Left forelimb (tissue), 1 donor: Measurements from ENCODE around the gene ACSM4.
"Not testable (repeated sequence)": the region's sequence is repeated elsewhere in the genome, so short reads cannot be mapped to it uniquely, and the experiment has no call there.

Source experiments
- DNase-seq: peaks from one replicate; pipeline ENCODE4 v3.0.0-alpha.2; 2018; ENCODE audit warnings: low spot score

ACSM4 gene, protein sequence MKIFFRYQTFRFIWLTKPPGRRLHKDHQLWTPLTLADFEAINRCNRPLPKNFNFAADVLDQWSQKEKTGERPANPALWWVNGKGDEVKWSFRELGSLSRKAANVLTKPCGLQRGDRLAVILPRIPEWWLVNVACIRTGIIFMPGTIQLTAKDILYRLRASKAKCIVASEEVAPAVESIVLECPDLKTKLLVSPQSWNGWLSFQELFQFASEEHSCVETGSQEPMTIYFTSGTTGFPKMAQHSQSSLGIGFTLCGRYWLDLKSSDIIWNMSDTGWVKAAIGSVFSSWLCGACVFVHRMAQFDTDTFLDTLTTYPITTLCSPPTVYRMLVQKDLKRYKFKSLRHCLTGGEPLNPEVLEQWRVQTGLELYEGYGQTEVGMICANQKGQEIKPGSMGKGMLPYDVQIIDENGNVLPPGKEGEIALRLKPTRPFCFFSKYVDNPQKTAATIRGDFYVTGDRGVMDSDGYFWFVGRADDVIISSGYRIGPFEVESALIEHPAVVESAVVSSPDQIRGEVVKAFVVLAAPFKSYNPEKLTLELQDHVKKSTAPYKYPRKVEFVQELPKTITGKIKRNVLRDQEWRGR

DNA sequence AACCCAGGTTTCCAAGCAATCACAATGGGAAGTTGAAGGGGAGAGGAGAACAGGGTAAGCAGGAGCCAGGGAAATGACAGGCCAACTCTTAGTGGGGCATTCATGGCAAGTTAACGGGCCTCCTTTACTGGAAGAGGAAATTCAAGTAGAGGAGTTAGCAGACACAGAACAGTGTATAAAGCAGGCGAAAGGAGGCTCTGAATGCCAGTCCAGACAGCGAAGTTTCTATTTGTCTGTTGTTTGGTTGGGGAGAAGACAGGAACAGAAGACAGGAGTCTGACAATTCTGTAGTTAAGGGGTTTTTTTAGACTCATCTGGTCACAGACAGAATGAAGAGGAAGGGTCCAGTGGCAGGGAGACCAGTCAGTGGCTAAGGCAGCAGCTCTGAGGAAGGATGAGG is at the start of gene ACSM4:
Gene ACSM4 (plus strand): TSS at position 301 of the 400 bp plus-strand sequence. CDS start 260 bp downstream, outside the sequence.
- DNase-seq = no peak

DNA sequence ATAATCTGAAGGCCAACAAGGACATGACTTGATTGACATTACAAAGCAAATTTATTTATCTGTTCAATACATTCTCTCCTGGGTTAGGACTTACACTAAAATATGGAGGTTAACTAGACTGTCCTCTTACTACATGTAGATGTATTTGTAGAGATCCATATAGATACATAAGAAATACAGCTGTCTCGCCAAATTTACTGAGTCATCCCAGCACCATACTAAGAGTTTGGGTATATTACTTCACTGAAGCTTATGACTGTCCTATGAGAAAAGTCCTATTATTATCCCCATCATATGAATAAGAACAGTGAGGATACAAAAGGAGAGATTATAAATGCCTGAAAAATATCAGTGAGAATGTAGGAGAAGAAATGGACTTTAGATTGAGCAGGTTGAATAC is 44.8 kb upstream of the ACSM4 start:
- DNase-seq = no peak

DNA sequence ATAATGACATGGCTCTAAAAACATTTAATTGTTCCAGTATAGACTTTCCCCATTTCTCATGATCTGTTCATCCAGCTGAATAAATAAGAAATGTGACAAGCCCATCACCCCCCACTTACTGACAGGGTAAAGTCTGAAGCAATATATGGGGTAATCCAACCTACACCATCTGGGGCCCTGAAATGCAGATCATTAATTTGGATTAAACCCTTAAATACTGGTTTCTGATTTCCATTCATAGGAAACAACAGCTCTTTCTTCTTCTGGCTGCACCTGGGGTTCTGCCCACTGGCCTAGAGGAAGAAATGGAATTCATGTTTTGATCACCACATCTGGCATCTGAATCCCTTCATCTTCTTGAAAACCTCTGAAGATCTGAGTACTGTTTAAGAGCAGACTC is 39.3 kb upstream of the ACSM4 start:
- no peak for DNase-seq

DNA sequence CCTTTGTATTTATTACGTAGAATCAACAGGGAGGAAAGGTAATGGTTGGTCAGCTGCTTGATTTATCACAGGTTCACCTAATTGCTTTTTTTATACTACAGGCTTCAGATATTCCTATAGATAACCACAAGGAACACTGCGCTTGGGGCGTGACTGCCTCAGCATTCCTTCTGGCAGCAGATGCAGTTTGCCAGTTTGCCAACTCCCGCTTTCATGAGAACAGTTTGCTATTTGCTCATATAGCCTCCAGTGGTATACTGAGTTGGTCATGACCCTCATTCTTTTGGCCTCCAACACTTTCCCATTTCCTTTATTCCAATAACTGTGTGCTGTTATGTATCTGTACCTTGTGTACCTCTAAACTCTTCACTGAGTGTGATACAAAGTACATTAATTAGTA is 38.6 kb upstream of the ACSM4 start:
- DNase-seq = no peak

DNA sequence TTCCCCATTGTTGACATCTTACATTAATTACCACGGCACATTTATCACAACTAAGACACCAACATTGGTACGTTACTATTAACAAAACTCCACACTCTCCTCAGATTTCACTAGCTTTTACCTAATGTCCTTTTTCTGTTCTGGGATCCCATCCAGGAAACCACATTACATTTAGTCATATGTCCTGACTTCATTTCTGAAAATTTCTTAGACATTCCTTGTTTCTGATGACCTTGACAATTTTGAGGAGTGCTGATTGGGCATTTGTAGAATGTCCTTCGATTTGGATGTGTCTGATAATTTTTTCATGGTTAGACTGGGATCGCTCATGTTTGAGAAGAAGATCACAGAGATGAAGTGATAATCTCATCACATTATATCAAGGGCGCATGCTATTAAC is 34.6 kb upstream of the ACSM4 start:
- DNase-seq = no peak

DNA sequence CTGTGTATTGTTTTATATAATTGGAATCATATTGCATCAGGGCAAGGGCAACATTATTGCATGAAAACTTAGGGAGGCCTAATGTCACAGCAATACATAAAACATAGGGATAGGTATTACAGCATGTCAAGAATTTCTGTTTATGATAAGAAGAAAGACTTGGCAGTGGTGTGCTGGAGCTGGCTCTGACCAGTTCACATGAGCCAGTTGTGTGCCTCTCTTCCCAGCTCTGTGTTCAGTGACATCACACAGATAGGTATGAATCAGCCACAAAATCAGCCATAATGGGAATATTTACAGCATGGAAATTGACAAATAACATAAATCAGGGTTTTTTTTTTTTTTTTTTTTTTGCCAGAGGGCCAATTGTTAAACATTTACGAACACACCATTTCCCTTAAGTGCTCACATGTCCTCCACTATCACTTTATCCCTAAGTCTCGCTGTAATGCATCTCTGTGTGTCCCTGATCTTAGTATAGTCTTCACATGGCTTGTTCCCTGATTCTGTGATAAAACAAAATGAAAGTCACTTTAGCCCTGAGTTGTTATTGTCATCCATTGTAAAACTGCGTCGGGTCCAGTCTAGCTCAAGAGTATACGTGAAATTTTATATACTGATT is 31.9 kb upstream of the ACSM4 start:
- no peak for DNase-seq

DNA sequence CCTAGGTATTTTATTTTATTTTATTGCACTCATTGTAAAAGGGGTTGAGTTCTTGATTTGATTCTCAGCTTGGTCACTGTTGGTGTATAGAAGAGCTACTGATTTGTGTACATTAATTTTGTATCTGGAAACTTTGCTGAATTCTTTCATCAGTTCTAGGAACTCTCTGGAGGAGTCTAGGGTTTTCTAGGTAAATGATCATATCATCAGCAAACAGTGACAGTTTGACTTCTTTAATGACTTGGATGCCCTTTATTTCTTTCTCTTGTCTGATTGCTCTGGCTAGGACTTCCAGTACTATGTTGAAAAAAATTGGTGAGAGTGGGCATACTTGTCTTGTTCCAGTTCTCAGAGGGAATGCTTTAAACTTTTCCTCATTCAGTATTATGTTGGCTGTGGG is 28.4 kb upstream of the ACSM4 start:
- DNase-seq = not testable (repeated sequence)

DNA sequence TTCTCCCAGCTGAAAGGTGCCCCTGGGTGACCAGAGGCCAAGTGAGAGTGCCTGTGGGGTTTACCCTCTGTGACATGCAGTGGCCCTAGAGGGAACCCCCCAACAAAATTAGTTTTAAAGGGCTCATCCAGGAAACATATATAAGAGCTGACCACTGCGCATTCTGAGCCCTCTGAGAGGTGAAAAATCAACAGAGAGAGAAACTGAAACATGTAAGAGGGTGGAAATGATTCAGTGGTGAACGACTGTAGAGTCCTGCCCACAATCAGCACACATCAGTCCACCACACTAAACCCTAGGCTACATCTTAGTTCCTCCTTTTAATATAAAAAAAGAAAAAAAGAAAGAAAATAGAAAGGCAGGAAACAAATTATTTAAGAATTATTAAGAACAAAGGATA is 21.0 kb upstream of the ACSM4 start:
- no peak for DNase-seq

DNA sequence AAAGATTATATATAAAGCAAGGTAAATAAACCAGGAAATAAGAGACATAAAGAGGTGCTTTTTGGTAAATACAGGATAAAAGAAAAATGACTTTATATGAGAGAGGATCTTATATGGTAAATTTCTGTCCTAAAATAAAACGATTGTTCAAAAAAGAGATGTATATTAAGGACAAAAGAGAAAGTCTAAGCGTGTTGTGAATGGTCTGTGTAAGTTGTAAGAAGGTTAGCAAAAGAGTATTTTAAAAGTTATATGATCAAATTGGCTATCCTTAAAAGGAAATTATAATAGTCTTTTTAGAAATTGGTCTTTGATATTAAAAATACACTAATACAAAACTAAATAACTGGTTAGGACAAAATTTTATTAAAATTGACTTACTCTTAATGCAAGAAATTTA is 14.1 kb upstream of the ACSM4 start:
- no peak for DNase-seq

DNA sequence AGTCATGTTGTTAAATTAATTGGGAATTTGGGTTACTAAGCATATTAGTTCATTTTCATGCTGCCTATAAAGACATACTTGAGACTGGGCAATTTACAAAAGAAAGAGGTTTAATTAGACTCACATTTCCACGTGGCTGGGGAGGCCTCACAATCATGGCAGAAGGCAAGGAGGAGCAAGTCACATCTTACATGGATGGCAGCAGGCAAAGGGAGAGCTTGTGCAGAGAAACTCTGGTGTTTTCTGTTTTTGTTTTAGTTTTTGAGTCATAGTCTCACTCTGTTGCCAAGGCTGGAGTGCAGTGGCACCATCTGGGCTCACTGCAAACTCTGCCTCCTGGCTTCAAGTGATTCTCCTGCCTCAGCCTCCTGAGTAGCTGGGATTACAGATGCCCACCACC is 13.3 kb upstream of the ACSM4 start:
- DNase-seq = not testable (repeated sequence)

DNA sequence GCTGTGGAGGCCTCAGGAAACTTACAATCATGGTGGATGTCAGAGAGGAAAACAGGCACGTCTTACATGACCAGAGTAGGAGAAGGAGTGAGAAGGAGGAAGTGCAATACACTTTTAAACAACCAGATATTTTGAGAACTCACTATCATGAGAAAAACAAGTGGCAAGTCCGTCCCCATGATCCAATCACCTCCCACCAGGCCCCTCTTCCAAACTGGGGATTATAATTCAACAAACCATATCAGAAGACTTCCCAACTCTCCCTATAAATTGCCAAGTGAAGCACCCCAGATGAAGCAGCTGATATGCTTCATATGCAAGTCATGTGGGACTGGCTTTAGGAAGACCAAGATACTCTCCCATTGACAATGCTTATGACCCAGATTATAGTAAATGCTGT is 11.6 kb upstream of the ACSM4 start:
- no peak for DNase-seq

DNA sequence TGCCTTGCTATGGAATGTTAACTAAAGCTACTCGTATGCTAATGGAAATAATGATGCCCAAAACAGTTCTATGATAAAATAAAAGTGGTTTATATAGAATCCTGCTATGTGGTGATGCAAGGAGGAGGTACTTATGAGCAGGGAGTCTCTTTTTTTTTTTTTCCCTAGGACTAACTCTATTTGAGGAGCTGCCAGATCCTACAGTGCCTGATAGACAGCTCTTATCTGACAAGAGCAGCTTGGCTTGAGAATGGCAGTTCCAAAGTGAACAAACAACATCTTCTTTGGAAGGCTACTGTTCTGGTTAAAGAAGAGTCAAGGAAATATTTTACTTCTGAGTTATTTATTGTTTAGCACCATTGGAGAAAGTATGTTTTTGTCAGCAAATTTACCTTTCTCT is 10.2 kb upstream of the ACSM4 start:
- DNase-seq = no peak

DNA sequence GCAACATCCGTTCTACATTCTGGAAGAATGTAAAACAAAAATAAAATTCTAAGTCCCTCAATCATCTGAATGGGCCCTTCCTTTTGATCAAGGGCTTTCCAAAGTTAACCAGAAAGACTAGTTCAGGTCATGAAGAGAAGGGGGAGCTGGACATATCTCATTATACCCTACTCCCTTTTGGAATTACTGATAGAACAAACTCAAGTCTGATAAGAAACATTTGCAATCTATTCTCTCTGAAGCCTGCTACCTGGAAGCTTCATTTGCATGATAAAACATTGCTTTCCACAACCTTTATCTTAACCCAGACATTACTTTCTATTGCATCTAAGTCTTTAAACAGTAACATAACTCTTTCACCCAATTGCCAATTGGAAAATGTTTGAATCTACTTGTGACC is 8.3 kb upstream of the ACSM4 start:
- DNase-seq = no peak

DNA sequence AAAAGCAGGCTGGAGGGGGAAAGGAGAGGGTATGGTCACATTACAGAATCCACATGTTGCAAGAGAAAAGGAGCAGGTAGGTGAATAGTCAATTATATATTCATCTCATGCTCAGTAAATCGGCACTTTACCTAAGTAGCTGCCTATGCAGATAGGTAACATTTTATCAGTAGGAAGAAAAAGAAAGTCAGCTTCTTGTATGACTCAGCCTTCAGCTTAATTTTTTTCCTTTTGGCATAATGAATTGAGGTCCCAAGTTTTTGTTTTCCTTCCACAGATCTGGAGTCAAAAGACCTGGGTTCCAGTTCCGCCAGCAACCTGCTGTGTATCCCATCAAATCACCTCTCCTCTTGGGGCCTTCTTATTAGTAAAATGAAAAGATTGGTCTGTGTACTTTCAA is 6.0 kb upstream of the ACSM4 start:
- no peak for DNase-seq

DNA sequence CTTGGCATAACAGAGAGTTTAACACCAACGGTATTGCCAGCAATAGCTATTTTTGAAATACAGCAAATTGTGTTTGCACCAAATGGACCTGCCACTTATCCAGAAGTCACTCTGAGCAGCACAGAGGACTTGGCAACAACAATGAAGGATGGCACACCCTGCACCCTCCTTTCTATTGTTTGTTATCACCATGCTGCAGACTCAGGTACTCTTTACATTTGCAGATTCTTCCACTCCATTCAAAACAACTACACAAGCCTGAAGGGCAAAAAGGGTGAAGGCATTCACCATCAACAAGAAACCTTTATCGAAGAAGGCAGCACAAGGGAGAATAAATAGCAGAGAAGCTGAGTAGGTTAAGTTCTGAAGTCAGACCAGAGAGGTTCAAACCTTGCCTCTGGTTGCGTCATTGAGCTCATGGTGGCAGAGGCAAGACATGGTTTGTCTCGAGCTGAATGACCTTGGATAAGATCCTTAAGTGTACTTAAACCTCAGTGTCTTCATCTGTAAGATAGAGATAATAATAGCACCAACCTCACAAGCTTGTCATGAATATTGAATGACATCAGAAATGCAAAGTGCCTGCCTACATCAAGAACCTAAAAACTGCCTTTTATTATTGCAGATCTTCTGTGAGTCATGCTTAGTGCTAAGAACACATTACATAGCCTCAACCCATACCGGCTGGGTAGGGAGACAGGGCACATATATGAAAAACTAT is 1.4 kb upstream of the ACSM4 start:
- no peak for DNase-seq

DNA sequence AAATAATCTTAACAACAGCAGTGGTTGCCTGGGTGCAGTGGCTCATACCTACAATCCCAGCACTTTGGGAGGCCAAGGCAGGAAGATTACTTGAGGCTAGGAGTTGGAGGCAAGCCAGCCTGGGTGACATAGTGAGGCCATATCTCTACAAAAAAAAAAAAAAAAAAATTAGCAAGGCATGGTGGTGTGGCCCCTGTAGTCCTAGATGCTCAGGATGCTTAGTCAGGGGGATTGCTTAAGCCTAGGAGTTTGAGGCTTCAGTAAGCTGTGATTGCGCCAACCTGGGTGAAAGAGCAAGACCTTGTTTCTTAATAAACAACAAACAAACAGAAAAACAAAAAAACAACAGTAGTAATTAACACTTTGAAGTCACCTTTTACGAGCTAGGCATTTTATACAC is 642 bp upstream of the ACSM4 start:
- no peak for DNase-seq

DNA sequence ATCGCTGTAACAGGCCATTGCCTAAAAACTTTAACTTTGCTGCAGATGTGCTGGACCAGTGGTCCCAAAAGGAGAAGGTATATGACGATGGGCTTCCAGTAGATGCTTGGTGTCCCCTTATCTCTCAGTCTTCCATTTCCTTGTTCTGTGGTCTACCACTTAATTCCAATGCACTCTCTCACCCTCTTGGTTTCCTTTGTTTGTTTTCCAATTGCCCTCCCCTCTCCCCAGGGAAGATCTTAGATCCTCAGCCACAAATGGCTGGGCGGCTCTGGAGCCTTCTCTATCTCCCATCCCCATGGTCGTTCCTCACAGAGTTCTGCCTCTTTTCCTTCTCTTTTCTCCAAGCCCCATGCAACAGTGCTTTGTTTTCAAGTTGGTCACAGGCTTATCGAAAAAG is 584 bp downstream of the ACSM4 start:
- DNase-seq = no peak

DNA sequence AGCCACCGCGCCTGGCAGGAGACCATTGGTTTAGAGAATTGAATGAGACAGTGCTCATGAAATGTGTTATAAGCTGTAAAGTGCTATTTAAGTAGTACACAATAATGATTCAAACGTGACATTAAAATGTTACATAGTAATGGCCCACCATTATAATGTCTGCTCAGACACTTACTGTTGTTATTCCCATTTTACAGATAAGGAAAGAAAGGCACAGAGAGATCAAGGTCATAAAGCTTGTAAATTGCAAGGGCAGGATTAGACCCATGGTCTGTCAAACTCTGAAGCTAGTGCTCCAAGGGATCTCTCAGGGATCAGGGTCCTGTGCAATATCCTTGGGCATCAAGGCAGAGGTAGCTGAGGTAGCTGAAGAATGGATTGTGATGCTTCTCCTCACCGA is 6.2 kb downstream of the ACSM4 start:
- DNase-seq = no peak

DNA sequence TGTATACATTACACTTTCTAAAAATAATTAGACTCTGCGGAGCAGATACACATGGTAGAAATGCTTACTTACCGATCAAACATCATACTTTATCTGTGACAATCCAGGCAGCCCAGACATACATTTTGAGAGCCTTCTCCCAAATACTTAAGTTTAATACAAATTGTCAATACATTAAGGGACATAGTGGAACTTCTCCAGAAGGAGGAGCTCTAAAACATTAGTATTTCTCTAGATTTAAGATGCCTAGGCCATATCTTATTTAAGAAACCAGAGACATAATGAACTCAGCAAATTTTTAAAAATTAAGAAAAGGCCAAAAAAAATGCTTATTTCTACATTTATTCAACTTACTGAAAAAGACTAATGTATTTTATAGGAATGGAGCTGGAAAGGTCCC is 16.1 kb downstream of the ACSM4 start:
- DNase-seq = no peak

DNA sequence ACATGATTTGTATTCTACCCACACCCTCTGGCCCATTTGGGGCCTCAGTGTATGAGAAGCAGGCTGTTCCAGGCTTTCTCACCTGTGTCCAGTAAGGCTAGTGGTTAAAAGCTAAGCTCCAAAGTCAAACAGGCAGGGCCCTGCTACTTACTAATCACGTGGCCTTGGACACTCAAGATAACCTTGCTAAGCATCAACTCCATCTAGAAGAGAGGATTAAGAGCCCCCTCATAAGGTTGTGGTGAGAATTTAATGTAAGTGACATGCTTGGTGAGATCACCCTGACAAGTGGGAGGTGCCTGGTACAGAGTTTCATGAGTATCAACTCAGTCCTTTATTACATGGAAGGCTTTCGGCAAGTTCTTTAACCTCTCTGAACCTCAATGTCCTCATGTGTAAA is 17.8 kb downstream of the ACSM4 start:
- no peak for DNase-seq

DNA sequence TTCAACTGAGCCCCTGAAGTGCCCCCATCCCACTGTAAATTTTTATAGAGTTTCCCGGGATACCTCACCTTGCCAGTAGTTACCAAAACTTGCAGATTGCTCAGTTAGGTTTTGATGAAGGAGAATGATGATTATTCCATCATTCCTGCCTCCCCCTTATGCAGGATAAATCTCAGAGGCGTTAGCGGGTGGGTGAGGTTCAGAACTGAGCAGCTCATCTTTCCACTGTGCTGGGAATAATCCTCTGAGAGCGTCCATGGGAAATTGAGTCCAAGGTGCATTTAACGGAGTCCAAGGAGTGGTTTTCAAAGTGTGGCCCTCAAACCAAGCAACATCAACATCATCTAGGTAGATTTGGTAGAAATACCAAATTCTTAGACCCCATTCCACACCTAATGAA is 18.7 kb downstream of the ACSM4 start:
- no peak for DNase-seq

DNA sequence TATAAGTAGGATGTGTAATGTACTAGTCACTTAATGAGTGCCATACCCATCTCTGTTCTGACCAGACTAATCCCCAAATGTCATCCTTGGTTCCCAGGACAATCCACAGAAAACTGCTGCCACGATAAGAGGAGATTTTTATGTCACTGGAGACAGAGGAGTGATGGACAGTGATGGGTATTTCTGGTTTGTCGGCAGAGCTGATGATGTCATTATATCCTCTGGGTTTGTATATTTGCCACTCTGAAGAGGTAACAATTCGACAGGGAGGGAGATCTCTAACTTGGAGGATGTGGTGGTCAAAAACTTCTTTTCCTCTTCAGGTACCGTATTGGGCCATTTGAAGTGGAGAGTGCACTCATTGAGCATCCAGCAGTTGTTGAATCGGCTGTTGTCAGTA is 20.3 kb downstream of the ACSM4 start:
- DNase-seq = no peak

DNA sequence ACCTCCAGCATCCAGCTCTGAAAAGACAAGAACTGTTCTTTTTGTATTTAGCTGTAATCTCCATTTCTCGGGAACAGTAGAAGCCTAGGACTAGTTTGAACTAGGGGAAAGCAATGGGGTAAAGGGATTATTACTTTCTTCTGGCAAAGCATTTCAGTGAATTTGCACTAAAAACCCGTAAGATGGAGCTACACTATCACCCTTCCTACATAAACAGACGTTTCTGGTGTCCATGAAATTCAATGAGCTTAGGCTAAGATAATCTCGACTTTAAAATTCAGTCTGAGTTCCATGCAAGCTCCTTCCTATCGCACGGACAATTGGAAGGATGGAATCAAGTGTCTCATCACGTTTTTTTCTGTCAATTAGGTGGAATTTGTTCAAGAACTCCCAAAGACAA is 24.0 kb downstream of the ACSM4 start:
- no peak for DNase-seq
